Measurements from ENCODE around the gene CLDN22.

DNA sequence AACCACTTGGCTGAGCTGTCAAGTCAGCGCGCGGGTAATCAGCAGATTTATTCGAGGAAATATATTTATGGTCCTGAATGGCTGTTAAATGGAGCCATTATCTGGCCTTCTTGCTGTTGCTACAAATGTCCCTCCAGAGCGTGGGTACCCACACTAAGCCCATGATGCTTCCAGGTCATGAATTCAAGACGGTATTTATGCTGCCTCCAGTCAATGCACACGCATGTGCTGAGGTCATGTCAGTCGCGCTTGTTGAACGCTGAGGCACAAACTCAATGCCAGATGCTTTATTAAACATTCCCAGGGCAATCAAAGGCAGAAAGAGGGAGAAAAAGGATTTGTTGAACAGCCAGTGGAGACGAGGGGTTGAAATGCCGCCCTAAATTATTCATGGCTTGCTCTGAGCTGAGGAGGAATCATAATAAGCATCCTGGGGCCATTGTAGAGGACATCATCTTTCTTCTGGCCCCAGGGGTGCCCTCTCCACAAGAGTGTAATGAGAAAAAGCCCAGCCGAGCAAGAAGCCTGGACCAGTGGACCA, 38.2 kb upstream of the CLDN22 start:
- TF ChIP-seq, protein P1, sequence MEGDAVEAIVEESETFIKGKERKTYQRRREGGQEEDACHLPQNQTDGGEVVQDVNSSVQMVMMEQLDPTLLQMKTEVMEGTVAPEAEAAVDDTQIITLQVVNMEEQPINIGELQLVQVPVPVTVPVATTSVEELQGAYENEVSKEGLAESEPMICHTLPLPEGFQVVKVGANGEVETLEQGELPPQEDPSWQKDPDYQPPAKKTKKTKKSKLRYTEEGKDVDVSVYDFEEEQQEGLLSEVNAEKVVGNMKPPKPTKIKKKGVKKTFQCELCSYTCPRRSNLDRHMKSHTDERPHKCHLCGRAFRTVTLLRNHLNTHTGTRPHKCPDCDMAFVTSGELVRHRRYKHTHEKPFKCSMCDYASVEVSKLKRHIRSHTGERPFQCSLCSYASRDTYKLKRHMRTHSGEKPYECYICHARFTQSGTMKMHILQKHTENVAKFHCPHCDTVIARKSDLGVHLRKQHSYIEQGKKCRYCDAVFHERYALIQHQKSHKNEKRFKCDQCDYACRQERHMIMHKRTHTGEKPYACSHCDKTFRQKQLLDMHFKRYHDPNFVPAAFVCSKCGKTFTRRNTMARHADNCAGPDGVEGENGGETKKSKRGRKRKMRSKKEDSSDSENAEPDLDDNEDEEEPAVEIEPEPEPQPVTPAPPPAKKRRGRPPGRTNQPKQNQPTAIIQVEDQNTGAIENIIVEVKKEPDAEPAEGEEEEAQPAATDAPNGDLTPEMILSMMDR (IDR thresholded peaks at IDR 0.05), result no peak
- no peak for TF ChIP-seq ZFX (IDR thresholded peaks at IDR 0.05; ENCODE audit: borderline replicate concordance)

Data from 22Rv1 (cell line).